H1 (cell line): ENCODE measurements around the gene SMYD3. TPM values are rescaled to one million over a fixed set of nuclear protein-coding genes. Genes with fewer than 3 reads are reported as not detected.

Experiments used
- CTCF ChIA-PET: fragments of 300-600 bp; sonication (Branson Sonifier 250); formaldehyde crosslinking; loops from one replicate; lab custom pipeline; 2021; ENCODE audit not compliant: partially characterized antibody; lab: Charles Lee
- POLR2A ChIA-PET: fragments of 300-600 bp; sonication (Branson Sonifier 250); formaldehyde crosslinking; loops from one replicate; lab custom pipeline; 2021; ENCODE audit warnings: inconsistent platforms; ENCODE audit not compliant: partially characterized antibody; lab: Charles Lee
- DNase-seq, 2 experiments: peaks; one replicate each; pipeline versions ENCODE4 v3.0.0 to v3.0.0-alpha.2; 2010 to 2022; ENCODE audit warnings: low spot score in 2 of 2, low read depth in 1 of 2, mixed read lengths in 1 of 2
- FAIRE-seq: peaks from 2 replicates; lab custom pipeline; 2011; peaks lifted over from hg19 to GRCh38; lab: Jason Lieb, UNC
- H2AFZ ChIP-seq: 2 replicates; pipeline ENCODE4 v1.8.1; 2012; ENCODE audit warnings: low read length, inconsistent platforms
- H2AK5ac ChIP-seq: 2 replicates; pipeline ENCODE4 v1.6.1; 2013; ENCODE audit warnings: low read depth, low read length
- H2BK120ac ChIP-seq: replicated peaks from 2 replicates; pipeline ENCODE3; 2013; ENCODE audit warnings: low read depth, low read length, inconsistent platforms
- H2BK12ac ChIP-seq: 2 replicates; pipeline ENCODE4 v1.6.1; 2013; ENCODE audit warnings: low read depth, low read length
- H2BK15ac ChIP-seq: 2 replicates; pipeline ENCODE4 v1.6.1; 2013; ENCODE audit warnings: low read length
- H2BK20ac ChIP-seq: 2 replicates; pipeline ENCODE4 v1.6.1; 2013; ENCODE audit warnings: low read length
- H2BK5ac ChIP-seq: 2 replicates; pipeline ENCODE4 v1.6.1; 2013; ENCODE audit warnings: low read depth, low read length
- H3K14ac ChIP-seq: 2 replicates; pipeline ENCODE4 v1.6.1; 2013; ENCODE audit warnings: inconsistent platforms; ENCODE audit not compliant: insufficient read length
- H3K18ac ChIP-seq: 2 replicates; pipeline ENCODE4 v1.6.1; 2013; ENCODE audit warnings: low read length; ENCODE audit errors: extremely low read depth
- H3K23ac ChIP-seq: 2 replicates; pipeline ENCODE4 v1.6.1; 2013; ENCODE audit warnings: inconsistent platforms; ENCODE audit not compliant: insufficient read length
- H3K23me2 ChIP-seq: 2 replicates; pipeline ENCODE4 v1.6.1; 2013; ENCODE audit warnings: low read depth, low read length
- H3K27ac ChIP-seq: 2 replicates; pipeline ENCODE4 v1.6.1; 2011; ENCODE audit warnings: low read depth, low read length, inconsistent platforms
- H3K27me3 ChIP-seq, 4 experiments: replicated peaks in 1 of 4; 1 replicate in 1 of 4; 2 replicates in 3 of 4; pipeline versions ENCODE4 v1.6.1 to v1.8.1; 2011 to 2013; ENCODE audit warnings: low read length in 3 of 4, mild to moderate bottlenecking in 3 of 4, inconsistent platforms in 2 of 4, mixed read lengths in 2 of 4, moderate library complexity in 1 of 4; ENCODE audit not compliant: control insufficient read depth in 3 of 4, insufficient read depth in 3 of 4; ENCODE audit errors: extremely low read depth in 1 of 4
- H3K36me3 ChIP-seq, 4 experiments: 2 replicates each; pipeline versions ENCODE4 v1.6.1 to v1.8.1; 2011 to 2013; ENCODE audit warnings: mild to moderate bottlenecking in 4 of 4, low read length in 3 of 4, moderate library complexity in 2 of 4, control low read depth in 1 of 4, inconsistent platforms in 1 of 4; ENCODE audit not compliant: insufficient read depth in 4 of 4, control insufficient read depth in 2 of 4
- H3K4ac ChIP-seq: replicated peaks from 2 replicates; pipeline ENCODE3; 2013; ENCODE audit warnings: low read length, low read depth, mixed read lengths, inconsistent platforms; ENCODE audit not compliant: insufficient read length
- H3K4me1 ChIP-seq, 4 experiments: replicated peaks in 1 of 4; 1 replicate in 1 of 4; 2 replicates in 3 of 4; pipeline versions ENCODE4 v1.6.1 to v1.8.1; 2011 to 2013; ENCODE audit warnings: low read length in 3 of 4, inconsistent platforms in 2 of 4, mixed read lengths in 1 of 4; ENCODE audit not compliant: insufficient read depth in 4 of 4, control insufficient read depth in 3 of 4
- H3K4me2 ChIP-seq, 2 experiments: 2 replicates each; pipeline versions ENCODE4 v1.6.1 to v1.8.1; 2011 to 2013; ENCODE audit warnings: low read depth in 2 of 2, low read length in 2 of 2, control low read depth in 1 of 2, inconsistent platforms in 1 of 2, mild to moderate bottlenecking in 1 of 2; ENCODE audit not compliant: insufficient read depth in 1 of 2
- H3K4me3 ChIP-seq, 4 experiments: fragments of 200-600, 300-600 bp in 1 of 4; sonication (generic), shearing (Covaris generic), sonication (Bioruptor Twin) in 1 of 4; 2 replicates each; pipeline versions ENCODE4 v1.5.1 to v1.8.1; 2011 to 2016; ENCODE audit warnings: low read length in 4 of 4, low read depth in 3 of 4, control low read depth in 2 of 4, inconsistent platforms in 2 of 4, mild to moderate bottlenecking in 2 of 4, mixed read lengths in 1 of 4, moderate library complexity in 1 of 4; ENCODE audit not compliant: insufficient read depth in 2 of 4; ENCODE audit errors: extremely low read depth in 1 of 4
- H3K56ac ChIP-seq: replicated peaks from 2 replicates; pipeline ENCODE3; 2013; ENCODE audit warnings: low read depth, mild to moderate bottlenecking, mixed read lengths, low read length, inconsistent platforms; ENCODE audit not compliant: insufficient read length
- H3K79me1 ChIP-seq: 2 replicates; pipeline ENCODE4 v1.6.1; 2013; ENCODE audit warnings: low read depth, low read length, control low read depth
- H3K79me2 ChIP-seq, 2 experiments: 2 replicates each; pipeline versions ENCODE4 v1.6.1 to v1.8.1; 2012 to 2013; ENCODE audit warnings: low read length in 2 of 2, mild to moderate bottlenecking in 2 of 2, inconsistent platforms in 1 of 2; ENCODE audit not compliant: insufficient read depth in 2 of 2, control insufficient read depth in 1 of 2
- H3K9ac ChIP-seq, 4 experiments: replicated peaks in 1 of 4; 1 replicate in 1 of 4; 2 replicates in 3 of 4; pipeline versions ENCODE4 v1.6.1 to v1.8.1; 2011 to 2013; ENCODE audit warnings: low read depth in 3 of 4, low read length in 3 of 4, control low read depth in 2 of 4, mild to moderate bottlenecking in 2 of 4, moderate library complexity in 2 of 4, inconsistent platforms in 1 of 4; ENCODE audit errors: extremely low read depth in 1 of 4
- H3K9me3 ChIP-seq, 2 experiments: 2 replicates each; pipeline versions ENCODE4 v1.6.1 to v1.8.1; 2012 to 2013; ENCODE audit warnings: mild to moderate bottlenecking in 2 of 2, moderate library complexity in 2 of 2, control low read depth in 1 of 2, inconsistent platforms in 1 of 2, low read depth in 1 of 2, low read length in 1 of 2, mixed read lengths in 1 of 2; ENCODE audit not compliant: insufficient read depth in 2 of 2
- H4K20me1 ChIP-seq, 2 experiments: replicated peaks in 1 of 2; 2 replicates each; pipeline versions ENCODE3 to v1.8.1; 2011 to 2013; ENCODE audit warnings: inconsistent platforms in 2 of 2, low read length in 2 of 2, mild to moderate bottlenecking in 1 of 2; ENCODE audit not compliant: insufficient read depth in 2 of 2, control insufficient read depth in 1 of 2
- H4K5ac ChIP-seq: 2 replicates; pipeline ENCODE4 v1.6.1; 2013; ENCODE audit warnings: low read length, low read depth, mixed read lengths, inconsistent platforms; ENCODE audit not compliant: insufficient read length
- H4K8ac ChIP-seq: 2 replicates; pipeline ENCODE4 v1.8.0; 2013; ENCODE audit warnings: mild to moderate bottlenecking, moderate library complexity, low read length, inconsistent platforms; ENCODE audit not compliant: insufficient read depth; ENCODE audit errors: extremely low read depth
- H4K91ac ChIP-seq: replicated peaks from 2 replicates; pipeline ENCODE3; 2013; ENCODE audit warnings: low read length, mixed read lengths, inconsistent platforms; ENCODE audit not compliant: insufficient read length
- CBX8 ChIP-seq: fragments of 300-800, 300-1000 bp; sonication (generic); IDR thresholded peaks from 2 replicates; pipeline ENCODE4 v1.7.1; 2016; ENCODE audit warnings: low read depth, low read length, borderline replicate concordance
- CHD1 ChIP-seq: IDR thresholded peaks from 2 replicates; pipeline ENCODE4 v1.6.1; 2012; ENCODE audit warnings: low read depth, low read length, improper control_type of control experiment
- CREB1 ChIP-seq: IDR thresholded peaks from 2 replicates; pipeline ENCODE4 v1.6.1; 2012; ENCODE audit warnings: inconsistent platforms
- HDAC2 ChIP-seq, 2 experiments: fragments of 300-600 bp in 1 of 2; sonication (generic) in 1 of 2; IDR thresholded peaks; 2 replicates each; pipeline ENCODE4 v1.6.1; 2011 to 2012; ENCODE audit warnings: low read depth in 2 of 2, low read length in 2 of 2, mild to moderate bottlenecking in 2 of 2, moderate library complexity in 2 of 2, borderline replicate concordance in 1 of 2, inconsistent platforms in 1 of 2
- KDM5A ChIP-seq: fragments of 200-600 bp; IDR thresholded peaks from 2 replicates; pipeline ENCODE4 v1.7.1; 2012; ENCODE audit warnings: mild to moderate bottlenecking, low read length, inconsistent platforms, mixed read lengths
- POLR2A ChIP-seq, 2 experiments: IDR thresholded peaks; 1 replicate in 1 of 2; 2 replicates in 1 of 2; pipeline ENCODE4 v1.6.1; 2011; ENCODE audit warnings: low read depth in 2 of 2, low read length in 2 of 2, mild to moderate bottlenecking in 2 of 2; ENCODE audit errors: control extremely low read depth in 1 of 2
- POU5F1 ChIP-seq: IDR thresholded peaks from 2 replicates; pipeline ENCODE4 v1.6.1; 2011; ENCODE audit warnings: low read depth, mild to moderate bottlenecking, low read length, moderate library complexity
- RBBP5 ChIP-seq: IDR thresholded peaks from 2 replicates; pipeline ENCODE4 v1.7.1; 2012; ENCODE audit warnings: low read depth, mild to moderate bottlenecking, inconsistent platforms, low read length, moderate library complexity, borderline replicate concordance
- SIRT6 ChIP-seq: IDR thresholded peaks from one replicate; pipeline ENCODE4 v1.7.1; 2012; ENCODE audit warnings: low read length, inconsistent platforms
- TAF1 ChIP-seq: IDR thresholded peaks from 2 replicates; pipeline ENCODE4 v1.6.1; 2011; ENCODE audit warnings: mild to moderate bottlenecking, low read depth, low read length
- TAF7 ChIP-seq: optimal IDR thresholded peaks from 2 replicates; pipeline ENCODE3; 2011; ENCODE audit warnings: low read depth, mild to moderate bottlenecking, inconsistent platforms, low read length, moderate library complexity, borderline replicate concordance
- TEAD4 ChIP-seq: IDR thresholded peaks from 2 replicates; pipeline ENCODE4 v1.6.1; 2012; ENCODE audit warnings: low read depth, low read length, inconsistent platforms, mixed read lengths
- YY1 ChIP-seq: IDR thresholded peaks from 2 replicates; pipeline ENCODE4 v1.6.1; 2011; ENCODE audit warnings: low read depth, mild to moderate bottlenecking, low read length
- WGBS, 2 experiments: shearing (Covaris generic) in 1 of 2; methylation state at CpG; one replicate each; pipeline versions ENCODE4 v1.1.6 to v1.1.7; 2013 to 2015; ENCODE audit warnings: low lambda C conversion rate in 2 of 2, mixed read lengths in 2 of 2, inconsistent platforms in 1 of 2, low coverage in 1 of 2, missing lambda C conversion rate in 1 of 2; ENCODE audit not compliant: insufficient replicate concordance in 2 of 2, insufficient coverage in 1 of 2, insufficient read length in 1 of 2; ENCODE audit errors: extremely low coverage in 1 of 2, missing lambda C conversion rate in 1 of 2; 5-methylcytosine and 5-hydroxymethylcytosine counted together
- polyA plus RNA-seq, 7 experiments: library from polyadenylated mRNA; depleted of rRNA in 3 of 7; stranded (reverse) in 5 of 7; unstranded in 2 of 7; fragments of >200 nt in 5 of 7; fragments of 200-250 nt in 2 of 7; gene quantifications; 1 replicate in 5 of 7; 2 replicates in 1 of 7; 4 replicates in 1 of 7; pipeline versions ENCODE4 v1.2.1 to v1.2.3, GENCODE V29; 2011 to 2013; ENCODE audit warnings: missing spikeins in 2 of 7, mixed read lengths in 2 of 7
- total RNA-seq: library from RNA; stranded (reverse); fragmentation: NEBNext Ultra II Directional; extraction: Animal tissue kit (Norgen Biotek cat#: 25700); gene quantifications from 2 replicates; pipeline ENCODE4 v1.2.1, GENCODE V29; 2021
- TF ChIP-seq, protein P1 (sequence below): IDR thresholded peaks from 2 replicates; pipeline ENCODE4 v1.6.1; 2012; ENCODE audit warnings: low read length, inconsistent platforms

Gene SMYD3
- total and polyA plus RNA-seq, 2 of the 8 experiments (the other 6 are each of a cell fraction or from before 2014, with no cell fraction given), result 17.3 to 25.4 TPM

DNA sequence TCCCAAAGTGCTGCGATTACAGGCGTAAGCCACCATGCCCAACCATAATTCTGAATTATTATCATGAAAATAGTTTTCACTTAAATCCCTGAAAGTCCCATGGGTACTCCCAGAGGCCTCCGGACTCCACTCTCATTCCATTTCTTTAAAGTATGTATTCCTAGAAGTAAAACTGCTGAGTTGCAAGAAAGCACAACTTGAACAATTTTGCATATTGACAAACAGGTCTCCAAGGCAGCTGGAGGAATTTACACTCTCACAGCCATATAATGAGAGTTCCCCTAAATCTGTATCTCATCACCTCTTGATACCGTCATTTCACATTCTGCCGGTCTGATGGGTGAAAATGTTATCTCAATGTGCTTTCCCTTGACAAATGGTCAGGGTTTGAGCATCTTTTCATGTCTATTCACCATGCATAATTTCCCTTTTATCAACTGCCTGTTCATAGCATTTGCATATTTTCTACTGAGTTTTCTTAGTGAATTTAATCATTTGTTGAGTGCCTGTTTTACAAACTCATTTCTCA is 129.4 kb downstream of the SMYD3 start:
- DNase-seq (no peak), FAIRE-seq (no peak)
- ChIA-PET CTCF (interaction anchor here (0.6 kb wide), 1 partner anchor 489 kb away, joined by 3 read pairs; no protein-coding TSS in a partner anchor), POLR2A (no interaction called here)
- Histone ChIP-seq H3K4me2 (no peak overlapping the region), H4K5ac (no peak overlapping the region), H3K18ac (no peak overlapping the region), H3K27ac (no peak overlapping the region), H4K8ac (no peak overlapping the region), H4K91ac (no peak overlapping the region), H3K79me1 (no peaks in the 10 kb centered on the region), H3K4me1 (no peaks in the 10 kb centered on the region; a peak in 1 of 7 replicates), H2BK15ac (no peak overlapping the region), H2BK12ac (no peak overlapping the region), H3K23me2 (no peaks in the 10 kb centered on the region), H2BK120ac (no peak overlapping the region), H3K27me3 (no peaks in the 10 kb centered on the region), H3K56ac (no peak overlapping the region), H2AK5ac (no peak overlapping the region), H3K9ac (no peak overlapping the region), H3K23ac (no peak overlapping the region), H3K79me2 (no peaks in the 10 kb centered on the region), H2BK20ac (no peak overlapping the region), H4K20me1 (no peaks in the 10 kb centered on the region), H3K36me3 (no peaks in the 10 kb centered on the region), H2BK5ac (no peak overlapping the region), H3K4me3 (no peak overlapping the region), H3K9me3 (no peaks in the 10 kb centered on the region), H3K14ac (no peak overlapping the region), H2AFZ (no peak overlapping the region), H3K4ac (no peak overlapping the region)
- WGBS, 2 experiments, result 94% methylated on average over 5 of the region's 5 CpGs; no CpG with 5 or more reads in 1 of the 2 experiments
- TF ChIP-seq CREB1, result no peak
- TF ChIP-seq POU5F1, result no peak
- no peak for TF ChIP-seq CHD1
- no peak for TF ChIP-seq HDAC2 (IDR thresholded peaks at IDR 0.05; ENCODE audit: borderline replicate concordance in 1 of 2, low read depth in 2 of 2, low read length in 2 of 2)
- TF ChIP-seq TAF1, result no peak
- no peak for TF ChIP-seq SIRT6
- TF ChIP-seq, protein P1, sequence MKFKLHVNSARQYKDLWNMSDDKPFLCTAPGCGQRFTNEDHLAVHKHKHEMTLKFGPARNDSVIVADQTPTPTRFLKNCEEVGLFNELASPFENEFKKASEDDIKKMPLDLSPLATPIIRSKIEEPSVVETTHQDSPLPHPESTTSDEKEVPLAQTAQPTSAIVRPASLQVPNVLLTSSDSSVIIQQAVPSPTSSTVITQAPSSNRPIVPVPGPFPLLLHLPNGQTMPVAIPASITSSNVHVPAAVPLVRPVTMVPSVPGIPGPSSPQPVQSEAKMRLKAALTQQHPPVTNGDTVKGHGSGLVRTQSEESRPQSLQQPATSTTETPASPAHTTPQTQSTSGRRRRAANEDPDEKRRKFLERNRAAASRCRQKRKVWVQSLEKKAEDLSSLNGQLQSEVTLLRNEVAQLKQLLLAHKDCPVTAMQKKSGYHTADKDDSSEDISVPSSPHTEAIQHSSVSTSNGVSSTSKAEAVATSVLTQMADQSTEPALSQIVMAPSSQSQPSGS, result no peak
- no peak for TF ChIP-seq KDM5A
- no peak for TF ChIP-seq YY1
- TF ChIP-seq TEAD4, result no peak
- no peak for TF ChIP-seq TAF7
- TF ChIP-seq CBX8, result no peak
- no peak for TF ChIP-seq POLR2A (IDR thresholded peaks at IDR 0.05; ENCODE audit: control extremely low read depth in 1 of 2, low read depth in 2 of 2, low read length in 2 of 2)
- TF ChIP-seq RBBP5, result no peak
